ENCODE results near the gene HECTD3. TPM values are rescaled to one million over a fixed set of nuclear protein-coding genes. Genes with fewer than 3 reads are reported as not detected.
A peak's percentile ranks its signal among the peaks of the same experiment; 100 is the strongest.

HECTD3 gene
- polyA plus RNA-seq, 1 donor from 2014 or later, result 27.2 TPM

DNA sequence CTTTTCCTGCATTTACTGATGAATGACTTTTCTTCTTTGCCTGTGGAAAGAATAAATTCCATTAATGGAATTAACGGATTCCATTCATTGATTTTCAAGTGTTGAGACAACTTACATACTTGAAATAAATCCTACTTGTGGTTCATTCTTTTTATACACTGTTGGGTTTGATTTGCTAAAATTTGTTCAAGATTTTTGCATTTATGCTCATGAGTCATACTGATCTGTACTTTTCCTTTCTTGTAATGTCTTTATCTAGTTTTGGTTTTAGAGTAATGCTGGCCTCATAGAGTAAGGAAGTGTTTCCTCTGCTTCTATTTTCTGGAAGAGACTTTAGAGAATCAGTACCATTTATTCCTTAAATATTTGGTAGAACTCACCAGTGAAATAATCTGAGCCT, 15.3 kb upstream of the HECTD3 start:
- Mint-ChIP-seq H3K4me3 (no peak overlapping the region), H3K27me3 (no peaks in the 10 kb centered on the region), H3K36me3 (peaks cover 3% of the 10 kb centered on the region), H3K9me3 (no peaks in the 10 kb centered on the region), H3K4me1 (no peaks in the 10 kb centered on the region), H3K27ac (no peak overlapping the region)

- H3K4me1 Mint-ChIP-seq, result peaks cover 0 to 1% (median 0%) of the 10 kb centered on the region in 3 donors
- no peak overlapping the region for H3K27ac Mint-ChIP-seq
- H3K27me3 Mint-ChIP-seq, result no peaks in the 10 kb centered on the region
- no peaks in the 10 kb centered on the region for H3K9me3 Mint-ChIP-seq
- peaks cover 2% of the 10 kb centered on the region for H3K36me3 Mint-ChIP-seq
- no peak overlapping the region for H3K4me3 Mint-ChIP-seq
Observed at GRCh38 chr1:45023663-45024062, 12.5 kb upstream of the HECTD3 start.

GRCh38 chr1:45018599-45019230, 7.6 kb upstream of the HECTD3 start:
- Mint-ChIP-seq H3K4me3 (no peak overlapping the region), H3K9me3 (no peaks in the 10 kb centered on the region), H3K27ac (no peak overlapping the region), H3K4me1 (peaks cover 7 to 11% (median 10%) of the 10 kb centered on the region in 3 donors), H3K27me3 (no peaks in the 10 kb centered on the region), H3K36me3 (no peaks in the 10 kb centered on the region)

DNA sequence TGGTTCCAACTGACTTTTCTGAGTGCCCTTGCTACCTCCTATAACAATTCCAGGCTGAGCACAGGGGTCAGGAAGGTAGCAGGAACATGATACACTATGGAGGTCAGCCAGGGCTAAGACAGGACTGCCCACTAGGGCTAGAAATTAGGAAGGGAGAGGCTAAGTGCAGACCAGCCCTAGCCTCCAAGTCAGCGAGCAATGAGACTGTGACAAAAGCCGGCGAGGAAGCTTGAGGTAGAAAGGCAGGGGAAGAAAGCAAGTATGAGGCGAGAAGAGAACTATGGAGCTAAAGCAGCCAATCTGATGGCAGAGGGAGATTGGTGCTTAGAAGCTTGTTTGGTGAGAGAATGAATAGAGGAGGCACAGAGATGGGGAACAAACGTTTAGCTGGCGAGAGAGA, 5.6 kb upstream of the HECTD3 start:
- Mint-ChIP-seq H3K4me1 (peaks cover 11 to 24% (median 18%) of the 10 kb centered on the region in 3 donors), H3K27ac (no peak overlapping the region), H3K27me3 (peaks cover 1% of the 10 kb centered on the region), H3K36me3 (no peaks in the 10 kb centered on the region), H3K9me3 (no peaks in the 10 kb centered on the region), H3K4me3 (no peak overlapping the region)

DNA sequence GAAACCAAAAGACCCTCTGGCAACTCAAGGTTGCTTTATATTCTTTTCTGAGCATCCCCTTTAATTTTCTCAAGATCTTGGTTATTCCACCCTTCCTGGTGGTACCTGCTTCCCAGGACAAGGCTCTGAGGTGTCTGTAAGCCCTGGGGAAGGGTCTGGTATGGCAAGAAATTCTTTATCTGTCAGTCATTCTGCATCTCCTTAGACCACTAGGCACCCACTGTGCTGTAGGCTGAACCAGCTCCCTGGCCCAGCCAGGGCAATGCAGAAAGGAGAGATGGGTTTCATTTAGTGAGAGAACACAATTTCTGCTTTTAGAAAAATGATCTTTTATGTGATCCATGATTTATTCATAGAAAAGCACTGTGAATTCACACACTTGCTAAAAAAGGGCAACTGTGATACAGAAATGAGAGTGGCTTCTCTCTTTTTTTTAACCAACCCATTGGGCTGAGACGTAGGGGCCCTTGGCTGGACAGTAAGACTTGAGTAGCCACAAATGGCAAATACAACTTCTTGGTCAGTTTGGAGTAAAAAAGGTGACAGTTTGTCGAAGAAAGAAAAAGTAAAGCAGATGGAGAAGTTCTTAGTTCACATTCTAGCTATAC, 5.1 kb upstream of the HECTD3 start:
- peaks cover 17 to 30% (median 23%) of the 10 kb centered on the region in 3 donors for H3K4me1 Mint-ChIP-seq
- no peaks in the 10 kb centered on the region for H3K36me3 Mint-ChIP-seq
- H3K27me3 Mint-ChIP-seq, result peaks cover 1% of the 10 kb centered on the region
- no peaks in the 10 kb centered on the region for H3K9me3 Mint-ChIP-seq
- H3K27ac Mint-ChIP-seq, result peak overlapping the region in 1 of 3 donors; percentile 16
- no peak overlapping the region for H3K4me3 Mint-ChIP-seq

DNA sequence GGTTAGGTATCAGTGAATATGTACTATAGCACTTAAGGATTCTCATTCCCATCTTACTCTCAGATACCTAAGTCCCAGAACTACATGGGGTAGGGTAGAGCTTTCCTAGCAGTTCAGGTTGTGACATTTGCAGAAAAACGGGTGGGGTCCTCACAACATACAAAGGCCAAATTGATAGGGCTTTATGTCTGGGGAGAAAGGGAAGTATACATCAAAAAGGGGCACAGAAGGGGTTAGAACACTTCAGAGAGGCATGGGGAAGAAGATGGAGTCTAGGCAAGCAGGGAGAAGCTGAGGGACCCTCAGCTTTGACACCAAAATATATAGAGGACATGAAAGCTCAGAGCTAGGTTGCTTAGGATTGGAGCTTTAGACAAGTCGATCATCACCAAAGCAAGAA, 4.6 kb upstream of the HECTD3 start:
- no peak overlapping the region for H3K4me3 Mint-ChIP-seq
- H3K36me3 Mint-ChIP-seq, result no peaks in the 10 kb centered on the region
- H3K27me3 Mint-ChIP-seq, result peaks cover 1% of the 10 kb centered on the region
- H3K27ac Mint-ChIP-seq, result no peak overlapping the region
- H3K9me3 Mint-ChIP-seq, result no peaks in the 10 kb centered on the region
- H3K4me1 Mint-ChIP-seq, result peaks cover 18 to 30% (median 24%) of the 10 kb centered on the region in 3 donors

GRCh38 chr1:45014321-45015028, 3.4 kb upstream of the HECTD3 start:
- Mint-ChIP-seq H3K9me3 (no peaks in the 10 kb centered on the region), H3K27ac (peak overlapping the region; percentile 39 to 84 (median 52)), H3K4me1 (peaks cover 18 to 38% (median 32%) of the 10 kb centered on the region in 3 donors), H3K4me3 (peak overlapping the region; percentile 45 to 87 (median 84)), H3K36me3 (no peaks in the 10 kb centered on the region), H3K27me3 (peaks cover 1% of the 10 kb centered on the region)

DNA sequence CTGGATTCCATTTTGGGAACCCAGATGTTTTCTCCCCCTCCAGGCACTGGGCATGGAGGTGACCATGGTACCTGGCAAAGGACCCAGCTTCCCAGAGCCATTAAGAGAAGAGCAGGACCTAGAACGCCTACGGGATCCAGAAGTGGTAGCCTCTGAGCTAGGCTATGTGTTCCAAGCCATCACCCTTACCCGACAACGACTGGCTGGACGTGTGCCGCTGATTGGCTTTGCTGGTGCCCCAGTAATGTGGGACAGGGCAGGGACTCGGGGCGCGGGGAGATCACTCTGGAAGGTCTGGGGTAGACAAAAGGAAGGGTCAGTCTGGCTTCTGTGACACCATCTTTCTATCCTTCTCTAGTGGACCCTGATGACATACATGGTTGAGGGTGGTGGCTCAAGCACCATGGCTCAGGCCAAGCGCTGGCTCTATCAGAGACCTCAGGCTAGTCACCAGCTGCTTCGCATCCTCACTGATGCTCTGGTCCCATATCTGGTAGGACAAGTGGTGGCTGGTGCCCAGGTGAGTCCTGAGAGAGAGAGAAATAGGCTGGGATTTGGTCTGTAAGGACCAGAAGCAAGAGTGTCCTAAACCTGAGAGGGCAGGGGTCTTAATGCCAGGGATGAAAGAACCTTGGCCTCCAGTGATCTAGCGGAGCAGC, 2.6 kb upstream of the HECTD3 start:
- peaks cover 1% of the 10 kb centered on the region for H3K27me3 Mint-ChIP-seq
- H3K27ac Mint-ChIP-seq, result peak overlapping the region; percentile 53 to 84 (median 78)
- H3K36me3 Mint-ChIP-seq, result no peaks in the 10 kb centered on the region
- H3K4me3 Mint-ChIP-seq, result peak overlapping the region in 1 of 4 donors; percentile 83
- no peaks in the 10 kb centered on the region for H3K9me3 Mint-ChIP-seq
- H3K4me1 Mint-ChIP-seq, result peaks cover 18 to 44% (median 34%) of the 10 kb centered on the region in 3 donors

DNA sequence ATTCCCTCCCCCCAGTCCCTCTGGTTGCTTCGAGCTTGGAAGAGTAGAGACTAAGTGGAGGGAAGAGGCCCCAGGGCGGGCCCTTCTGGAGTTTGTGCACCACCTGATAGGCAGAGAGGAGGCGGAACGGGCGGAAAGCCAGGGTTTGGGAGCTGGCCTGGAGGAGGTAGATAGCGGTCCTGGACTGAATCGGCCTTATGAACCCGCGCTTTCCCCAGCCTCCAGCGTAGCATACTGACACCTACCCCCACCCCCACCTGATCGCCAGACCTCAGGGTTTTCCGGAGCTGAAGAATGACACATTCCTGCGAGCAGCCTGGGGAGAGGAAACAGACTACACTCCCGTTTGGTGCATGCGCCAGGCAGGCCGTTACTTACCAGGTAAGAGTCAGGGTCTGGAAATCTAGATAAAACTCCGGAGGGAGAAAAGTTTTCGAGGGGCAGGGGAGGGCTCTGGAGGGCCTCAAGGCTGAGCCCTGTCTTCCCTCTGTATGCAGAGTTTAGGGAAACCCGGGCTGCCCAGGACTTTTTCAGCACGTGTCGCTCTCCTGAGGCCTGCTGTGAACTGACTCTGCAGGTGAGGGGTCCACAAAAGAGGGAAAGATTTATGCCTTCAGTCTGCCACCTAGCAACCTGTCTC, 1.6 kb upstream of the HECTD3 start:
- H3K4me3 Mint-ChIP-seq, result peak overlapping the region; percentile 83 to 95 (median 90)
- peaks cover 1% of the 10 kb centered on the region for H3K27me3 Mint-ChIP-seq
- H3K27ac Mint-ChIP-seq, result peak overlapping the region in 2 of 3 donors; percentile 79 to 96
- peaks cover 1% of the 10 kb centered on the region for H3K36me3 Mint-ChIP-seq
- H3K4me1 Mint-ChIP-seq, result peaks cover 18 to 40% (median 31%) of the 10 kb centered on the region in 3 donors
- H3K9me3 Mint-ChIP-seq, result no peaks in the 10 kb centered on the region

DNA sequence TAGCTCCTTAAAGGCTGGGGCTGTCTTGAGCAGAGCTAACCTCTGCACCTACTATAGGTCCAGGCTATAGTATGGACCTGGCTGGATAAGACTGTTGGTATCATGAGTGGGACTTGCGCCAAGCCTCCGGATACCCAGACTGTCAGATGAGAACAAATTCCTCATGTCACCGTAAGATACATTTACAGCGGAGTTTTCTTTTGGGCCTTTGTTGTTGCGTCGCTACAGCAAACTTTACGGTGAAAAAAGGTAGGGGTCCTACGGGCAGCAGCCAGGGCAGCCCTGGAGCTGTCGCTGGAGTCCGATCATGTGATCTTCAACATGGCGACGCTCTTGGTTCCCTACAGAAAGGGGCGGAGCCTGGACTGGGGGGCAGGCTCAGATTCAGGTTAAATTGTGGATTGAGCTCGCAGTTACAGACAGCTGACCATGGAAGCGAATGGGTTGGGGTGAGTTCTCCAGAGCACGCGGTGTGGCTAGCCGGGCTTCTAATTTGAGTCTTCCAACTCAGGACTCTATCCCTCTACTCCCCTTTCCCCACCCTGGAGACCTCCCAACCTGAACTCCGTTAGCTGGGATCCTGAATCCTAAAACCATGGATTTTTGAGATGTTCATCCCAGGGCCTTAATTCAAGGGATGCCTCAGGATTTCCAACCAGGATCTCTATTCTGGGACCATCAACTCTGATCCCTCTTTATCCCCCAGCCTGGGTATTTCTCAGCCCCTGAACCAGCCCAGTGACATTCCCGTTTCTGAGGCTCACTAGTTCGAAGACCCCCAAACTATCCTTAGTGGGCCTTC, 914 bp upstream of the HECTD3 start, which contains the start of gene UROD:
Gene UROD (plus strand): TSS at position 418 of the 802 bp plus-strand sequence. CDS start 12 bp downstream, at position 430.
- H3K27me3 Mint-ChIP-seq, result peaks cover 1% of the 10 kb centered on the region
- H3K36me3 Mint-ChIP-seq, result peaks cover 4% of the 10 kb centered on the region
- H3K27ac Mint-ChIP-seq, result peak within 1 kb of the TSS; percentile 79 to 96 (median 86)
- peak within 1 kb of the TSS; percentile 83 to 95 (median 90) for H3K4me3 Mint-ChIP-seq
- H3K9me3 Mint-ChIP-seq, result no peaks in the 10 kb centered on the region
- H3K4me1 Mint-ChIP-seq, result peaks cover 18 to 40% (median 31%) of the 10 kb centered on the region in 3 donors

DNA sequence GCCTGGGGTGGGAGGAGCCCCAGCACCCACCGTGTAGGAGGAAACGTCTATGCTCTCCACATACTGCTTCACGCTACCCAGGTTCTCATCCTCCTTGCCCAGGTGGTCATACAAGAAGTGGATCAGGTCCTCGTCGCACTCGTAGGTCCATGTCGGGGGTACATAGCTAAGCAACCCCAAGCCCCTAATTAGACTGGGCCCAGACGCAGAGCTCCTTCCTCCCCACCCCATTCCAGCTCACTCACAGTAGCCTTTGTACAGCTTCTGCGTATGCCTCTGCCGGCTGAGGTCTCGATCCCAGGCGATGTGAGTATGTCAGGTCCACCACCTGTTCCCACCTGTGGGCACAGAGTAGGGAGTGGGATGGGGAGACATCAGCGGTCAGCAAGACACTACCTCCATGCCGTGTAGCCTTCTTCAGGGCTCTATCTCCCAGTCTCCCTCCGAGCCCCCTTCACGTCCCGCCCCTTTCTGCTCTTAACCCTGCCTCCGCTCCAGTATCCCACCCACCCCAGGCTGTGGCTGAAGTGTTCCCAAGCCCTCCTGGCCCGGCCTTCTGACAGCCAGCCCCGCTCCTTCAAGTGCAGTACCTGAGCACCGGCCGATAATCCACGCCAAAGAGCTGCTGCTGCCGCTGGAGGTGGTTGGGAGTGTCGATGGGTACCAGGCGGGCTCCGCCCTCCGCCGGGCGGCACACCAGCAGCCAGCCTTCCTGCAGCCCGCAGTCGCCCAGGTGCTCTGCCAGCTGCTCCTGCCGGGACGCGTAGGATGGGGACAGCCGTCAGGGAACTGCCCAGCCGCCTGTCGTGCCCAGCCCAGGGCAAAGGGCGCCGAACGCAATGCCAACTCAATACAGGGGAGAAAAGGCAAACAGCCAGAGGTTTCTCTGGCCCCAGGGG, 919 bp downstream of the HECTD3 start:
- Mint-ChIP-seq H3K4me3 (peak overlapping the region; percentile 83 to 94 (median 87)), H3K4me1 (peaks cover 18 to 40% (median 31%) of the 10 kb centered on the region in 3 donors), H3K9me3 (no peaks in the 10 kb centered on the region), H3K27ac (peak overlapping the region; percentile 37 to 88 (median 53)), H3K36me3 (peaks cover 4% of the 10 kb centered on the region), H3K27me3 (peaks cover 1% of the 10 kb centered on the region)

DNA sequence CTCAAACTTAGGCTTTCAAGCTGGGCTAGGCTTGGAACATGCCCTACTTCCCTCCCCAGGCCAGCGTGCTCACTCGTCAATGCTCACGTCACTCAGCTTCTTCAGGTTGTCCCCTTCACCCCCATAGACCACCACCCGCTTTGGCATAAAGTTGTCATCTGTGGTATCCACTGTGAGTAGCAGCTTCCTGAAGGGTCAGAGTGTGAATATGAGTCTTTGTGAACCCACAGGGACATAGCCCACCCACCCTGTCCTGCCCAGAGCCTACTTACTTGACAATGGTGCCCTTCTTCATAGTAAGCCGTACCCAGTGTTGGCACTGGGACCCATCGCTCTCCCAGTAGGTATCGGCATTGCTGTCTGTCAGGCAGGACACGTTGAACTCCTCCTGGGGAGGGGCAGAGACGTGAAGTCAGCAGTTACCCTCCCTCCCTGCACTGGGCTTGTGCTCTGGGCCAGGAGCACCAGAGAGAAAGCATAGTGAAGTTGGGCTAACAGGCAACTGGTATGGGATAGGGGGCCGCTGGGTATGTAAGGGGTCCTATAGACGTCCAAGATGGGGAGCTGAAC, 1.7 kb downstream of the HECTD3 start:
- H3K27ac Mint-ChIP-seq, result peak overlapping the region; percentile 37 to 88 (median 53)
- peaks cover 4% of the 10 kb centered on the region for H3K36me3 Mint-ChIP-seq
- H3K27me3 Mint-ChIP-seq, result peaks cover 1% of the 10 kb centered on the region
- H3K4me3 Mint-ChIP-seq, result peak overlapping the region; percentile 83 to 94 (median 87)
- H3K9me3 Mint-ChIP-seq, result no peaks in the 10 kb centered on the region
- H3K4me1 Mint-ChIP-seq, result peaks cover 14 to 36% (median 26%) of the 10 kb centered on the region in 3 donors

- peaks cover 1% of the 10 kb centered on the region for H3K27me3 Mint-ChIP-seq
- H3K9me3 Mint-ChIP-seq, result no peaks in the 10 kb centered on the region
- peak overlapping the region in 2 of 4 donors; percentile 12 to 60 for H3K4me3 Mint-ChIP-seq
- peaks cover 12 to 34% (median 23%) of the 10 kb centered on the region in 3 donors for H3K4me1 Mint-ChIP-seq
- H3K27ac Mint-ChIP-seq, result peak overlapping the region in 2 of 3 donors; percentile 22 to 27
- H3K36me3 Mint-ChIP-seq, result peaks cover 6% of the 10 kb centered on the region
Observed at GRCh38 chr1:45008516-45008915, 2.6 kb downstream of the HECTD3 start.

Data from IgD-negative memory B cell (primary cell).